Mesenchymal stem cell (in vitro differentiated cells and primary cell): ENCODE measurements around the gene NEK11.

ENCODE experiments used
- DNase-seq: peaks from one replicate; pipeline ENCODE4 v3.0.0-alpha.2; 2013
- H2AFZ ChIP-seq: one replicate; pipeline ENCODE4 v1.6.1; 2013; ENCODE audit warnings: low read depth, mild to moderate bottlenecking, control low read depth, inconsistent platforms, low read length, moderate library complexity
- H2AK5ac ChIP-seq: 2 replicates; pipeline ENCODE4 v1.6.1; 2013; ENCODE audit warnings: low read length, moderate library complexity, mild to moderate bottlenecking, inconsistent platforms; ENCODE audit not compliant: severe bottlenecking
- H2BK120ac ChIP-seq: one replicate; pipeline ENCODE4 v1.6.1; 2013; ENCODE audit warnings: low read depth, mild to moderate bottlenecking, inconsistent platforms, low read length, moderate library complexity
- H2BK12ac ChIP-seq, 2 experiments: one replicate each; pipeline ENCODE4 v1.6.1; 2013; ENCODE audit warnings: inconsistent platforms in 2 of 2, low read length in 2 of 2, mild to moderate bottlenecking in 2 of 2, moderate library complexity in 2 of 2, control low read depth in 1 of 2
- H2BK15ac ChIP-seq: one replicate; pipeline ENCODE4 v1.6.1; 2013; ENCODE audit warnings: mild to moderate bottlenecking, low read depth, inconsistent platforms; ENCODE audit not compliant: poor library complexity, severe bottlenecking
- H2BK5ac ChIP-seq: 2 replicates; pipeline ENCODE4 v1.6.1; 2013; ENCODE audit warnings: low read depth, mild to moderate bottlenecking, low read length, control low read depth, inconsistent platforms; ENCODE audit not compliant: poor library complexity, severe bottlenecking
- H3K14ac ChIP-seq, 2 experiments: one replicate each; pipeline ENCODE4 v1.6.1; 2013; ENCODE audit warnings: inconsistent platforms in 2 of 2, low read length in 2 of 2, control low read depth in 1 of 2, mild to moderate bottlenecking in 1 of 2, moderate library complexity in 1 of 2
- H3K18ac ChIP-seq, 2 experiments: one replicate each; pipeline ENCODE4 v1.6.1; 2013; ENCODE audit warnings: inconsistent platforms in 2 of 2, low read length in 2 of 2, control low read depth in 1 of 2, low read depth in 1 of 2, mild to moderate bottlenecking in 1 of 2
- H3K23ac ChIP-seq, 2 experiments: one replicate each; pipeline ENCODE4 v1.6.1; 2013; ENCODE audit warnings: inconsistent platforms in 2 of 2, low read length in 2 of 2, mild to moderate bottlenecking in 2 of 2, moderate library complexity in 2 of 2, control low read depth in 1 of 2
- H3K27ac ChIP-seq: 2 replicates; pipeline ENCODE4 v1.5.1; 2013; ENCODE audit warnings: mild to moderate bottlenecking, moderate library complexity, low read length, control low read depth, inconsistent platforms; ENCODE audit not compliant: poor library complexity, severe bottlenecking
- H3K27me3 ChIP-seq, 2 experiments: 2 replicates each; pipeline versions ENCODE4 v1.6.1 to v1.7.0; 2013; ENCODE audit warnings: low read length in 2 of 2, mild to moderate bottlenecking in 2 of 2, moderate library complexity in 2 of 2, control low read depth in 1 of 2, inconsistent platforms in 1 of 2; ENCODE audit not compliant: control insufficient read depth in 1 of 2, insufficient read depth in 1 of 2
- H3K36me3 ChIP-seq, 2 experiments: 2 replicates each; pipeline versions ENCODE4 v1.6.1 to v1.7.0; 2013; ENCODE audit warnings: low read length in 2 of 2, control low read depth in 1 of 2, inconsistent platforms in 1 of 2, low read depth in 1 of 2, mild to moderate bottlenecking in 1 of 2; ENCODE audit not compliant: insufficient read depth in 2 of 2, control insufficient read depth in 1 of 2
- H3K4ac ChIP-seq, 2 experiments: one replicate each; pipeline ENCODE4 v1.6.1; 2013; ENCODE audit warnings: inconsistent platforms in 2 of 2, low read length in 2 of 2, mild to moderate bottlenecking in 2 of 2, moderate library complexity in 2 of 2, control low read depth in 1 of 2, low read depth in 1 of 2
- H3K4me1 ChIP-seq: 2 replicates; pipeline ENCODE4 v1.6.1; 2013; ENCODE audit warnings: low read depth, low read length, control low read depth; ENCODE audit not compliant: control insufficient read depth, insufficient read depth
- H3K4me2 ChIP-seq: 2 replicates; pipeline ENCODE4 v1.6.1; 2013; ENCODE audit warnings: low read length, mild to moderate bottlenecking, inconsistent platforms; ENCODE audit not compliant: poor library complexity, severe bottlenecking
- H3K4me3 ChIP-seq, 2 experiments: 2 replicates each; pipeline versions ENCODE4 v1.5.1 to v1.7.0; 2013; ENCODE audit warnings: low read length in 2 of 2, mild to moderate bottlenecking in 2 of 2, control low read depth in 1 of 2, low read depth in 1 of 2; ENCODE audit not compliant: insufficient read depth in 1 of 2
- H3K79me1 ChIP-seq: replicated peaks from 2 replicates; pipeline ENCODE4 v1.6.1; 2013; ENCODE audit warnings: mild to moderate bottlenecking, control low read depth, low read length, inconsistent platforms; ENCODE audit not compliant: poor library complexity, severe bottlenecking
- H3K9ac ChIP-seq: 2 replicates; pipeline ENCODE4 v1.7.0; 2013; ENCODE audit warnings: mild to moderate bottlenecking, low read length, moderate library complexity
- H3K9me3 ChIP-seq: 2 replicates; pipeline ENCODE4 v1.7.0; 2013; ENCODE audit warnings: mild to moderate bottlenecking, low read length; ENCODE audit not compliant: control insufficient read depth
- H4K8ac ChIP-seq: one replicate; pipeline ENCODE4 v1.6.1; 2013; ENCODE audit warnings: inconsistent platforms, mild to moderate bottlenecking, low read length, moderate library complexity
- H4K91ac ChIP-seq: one replicate; pipeline ENCODE4 v1.6.1; 2013; ENCODE audit warnings: mild to moderate bottlenecking, low read length, inconsistent platforms
- WGBS: methylation state at CpG from one replicate; pipeline ENCODE4 v1.1.7; 2013; ENCODE audit warnings: mixed read lengths; 5-methylcytosine and 5-hydroxymethylcytosine counted together

The NEK11 gene

DNA sequence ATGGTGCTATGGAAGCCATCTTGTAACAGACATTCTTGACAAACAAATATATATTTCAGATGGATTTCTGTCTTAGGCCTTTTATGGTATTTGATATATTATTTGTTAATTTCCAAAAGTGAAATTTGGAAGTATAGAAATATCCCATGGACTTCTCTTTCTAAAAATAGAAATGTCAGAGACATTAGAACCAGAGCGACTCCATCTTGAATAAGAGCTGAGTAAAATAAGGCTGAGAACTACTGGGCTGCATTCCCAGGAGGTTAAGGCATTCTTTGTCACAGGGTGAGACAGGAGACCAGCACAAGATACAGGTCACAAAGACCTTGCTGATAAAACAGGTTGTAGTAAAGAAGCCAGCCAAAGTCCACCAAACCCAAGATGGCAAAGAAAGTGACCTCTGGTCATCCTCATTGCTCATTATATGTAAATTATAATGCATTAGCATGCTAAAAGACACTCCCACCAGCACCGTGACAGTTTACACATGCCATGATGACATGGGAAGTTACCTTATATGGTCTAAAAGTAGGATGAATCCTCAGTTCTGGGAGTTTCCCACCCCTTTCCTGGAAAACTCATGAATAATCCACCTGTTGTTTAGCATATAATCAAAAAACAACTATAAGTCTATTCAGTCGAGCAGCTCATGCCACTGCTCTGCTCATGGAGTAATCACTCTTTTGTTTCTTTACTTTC is 146.0 kb downstream of the NEK11 start:
- no peak overlapping the region for H2BK5ac ChIP-seq
- no peak overlapping the region for H2BK12ac ChIP-seq
- H3K9me3 ChIP-seq: no peaks in the 10 kb centered on the region
- H3K4me2 ChIP-seq: no peak overlapping the region
- no peak overlapping the region for H3K23ac ChIP-seq
- no peak overlapping the region for H2BK120ac ChIP-seq
- H3K18ac ChIP-seq: no peak overlapping the region
- peaks cover under 1 to 3% of the 10 kb centered on the region in 2 experiments for H3K36me3 ChIP-seq
- no peak for DNase-seq
- H3K27me3 ChIP-seq: no peaks in the 10 kb centered on the region
- no peak overlapping the region for H4K8ac ChIP-seq
- no peak overlapping the region for H2AK5ac ChIP-seq
- no peaks in the 10 kb centered on the region for H3K79me1 ChIP-seq
- peaks cover 2% of the 10 kb centered on the region for H3K4me1 ChIP-seq
- no peak overlapping the region for H2AFZ ChIP-seq
- no peak overlapping the region for H3K27ac ChIP-seq
- no peak overlapping the region for H3K14ac ChIP-seq
- no peak overlapping the region for H2BK15ac ChIP-seq
- no peak overlapping the region for H3K4me3 ChIP-seq
- H3K4ac ChIP-seq: no peak overlapping the region
- H3K9ac ChIP-seq: no peak overlapping the region
- 92% methylated on average over 3 of the region's 3 CpGs for WGBS
- H4K91ac ChIP-seq: no peak overlapping the region

DNA sequence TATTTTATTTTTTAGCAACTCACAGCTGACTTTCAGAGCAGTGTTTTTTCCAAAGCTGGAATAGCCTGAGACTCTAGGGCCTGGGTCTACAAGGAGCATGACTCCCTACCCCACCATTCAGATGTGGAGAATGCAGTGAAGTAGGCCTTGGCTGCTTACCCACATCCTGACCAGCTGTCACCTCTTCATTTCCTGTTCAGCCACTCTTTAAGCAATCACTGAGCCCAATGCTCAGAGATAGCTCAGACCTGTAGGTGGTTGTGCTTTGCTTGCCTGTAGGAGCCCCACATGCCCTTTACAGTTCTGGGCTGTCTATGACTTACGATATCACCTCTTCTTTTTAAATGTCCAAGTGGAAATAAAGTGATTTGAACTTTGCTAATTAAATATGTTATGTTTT is 148.1 kb downstream of the NEK11 start:
- Histone ChIP-seq H3K79me1 (no peaks in the 10 kb centered on the region), H2BK5ac (no peak overlapping the region), H3K9ac (no peak overlapping the region), H2BK120ac (no peak overlapping the region), H3K27ac (no peak overlapping the region), H3K4me3 (no peak overlapping the region), H2AK5ac (no peak overlapping the region), H3K4me2 (no peak overlapping the region), H3K14ac (no peak overlapping the region), H3K4ac (no peak overlapping the region), H3K27me3 (no peaks in the 10 kb centered on the region), H2BK12ac (no peak overlapping the region), H3K4me1 (peaks cover 4% of the 10 kb centered on the region), H2BK15ac (no peak overlapping the region), H3K9me3 (peaks cover 2% of the 10 kb centered on the region), H4K91ac (no peak overlapping the region), H3K23ac (no peak overlapping the region), H3K36me3 (peaks cover 3 to 4% of the 10 kb centered on the region in 2 experiments), H4K8ac (no peak overlapping the region), H3K18ac (no peak overlapping the region), H2AFZ (no peak overlapping the region)
- no CpG with 5 or more reads among the region's 1 CpG for WGBS
- DNase-seq: peak; percentile 2

DNA sequence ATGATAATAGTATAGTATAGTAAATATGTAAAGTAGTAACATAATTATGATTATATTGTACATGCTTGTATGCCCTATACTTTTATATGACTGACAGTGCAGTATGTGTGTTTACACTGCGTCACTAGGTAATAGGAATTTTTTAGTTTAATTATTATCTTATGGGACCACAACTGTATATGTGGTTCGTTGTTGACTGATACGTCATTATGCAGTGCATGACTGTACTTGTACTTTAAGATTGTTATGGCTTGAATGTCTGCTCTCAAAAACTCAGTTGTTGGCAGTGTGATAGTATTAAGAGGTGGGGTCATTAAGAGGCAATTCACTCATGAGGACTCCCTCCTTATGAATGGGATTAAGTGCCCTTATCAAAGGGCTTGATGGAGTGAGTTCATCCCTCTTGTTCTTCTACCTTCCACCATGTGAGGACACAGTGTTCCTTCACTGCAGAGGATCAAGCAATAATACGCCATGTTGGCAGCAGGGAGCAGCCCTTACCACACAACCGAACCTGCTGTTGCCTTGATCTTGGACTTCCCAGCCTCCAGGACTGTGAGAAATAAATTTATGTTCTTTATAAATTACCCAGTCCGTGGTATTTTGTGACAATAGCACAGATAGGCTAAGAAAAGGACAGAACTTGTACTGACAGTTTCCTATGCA is 152.2 kb downstream of the NEK11 start:
- Histone ChIP-seq H3K4me2 (no peak overlapping the region), H2BK15ac (no peak overlapping the region), H3K14ac (no peak overlapping the region), H3K4ac (no peak overlapping the region), H3K4me3 (no peak overlapping the region), H3K9me3 (peaks cover 5% of the 10 kb centered on the region), H2AFZ (no peak overlapping the region), H3K18ac (no peak overlapping the region), H2BK12ac (no peak overlapping the region), H3K79me1 (no peaks in the 10 kb centered on the region), H3K9ac (no peak overlapping the region), H3K27ac (no peak overlapping the region), H3K27me3 (no peaks in the 10 kb centered on the region), H4K91ac (no peak overlapping the region), H2AK5ac (no peak overlapping the region), H2BK5ac (no peak overlapping the region), H2BK120ac (no peak overlapping the region), H3K4me1 (peaks cover 4% of the 10 kb centered on the region), H4K8ac (no peak overlapping the region), H3K36me3 (peaks cover 0 to 4% of the 10 kb centered on the region in 2 experiments), H3K23ac (no peak overlapping the region)
- DNase-seq: no peak
- WGBS: 92% methylated on average over 5 of the region's 6 CpGs

DNA sequence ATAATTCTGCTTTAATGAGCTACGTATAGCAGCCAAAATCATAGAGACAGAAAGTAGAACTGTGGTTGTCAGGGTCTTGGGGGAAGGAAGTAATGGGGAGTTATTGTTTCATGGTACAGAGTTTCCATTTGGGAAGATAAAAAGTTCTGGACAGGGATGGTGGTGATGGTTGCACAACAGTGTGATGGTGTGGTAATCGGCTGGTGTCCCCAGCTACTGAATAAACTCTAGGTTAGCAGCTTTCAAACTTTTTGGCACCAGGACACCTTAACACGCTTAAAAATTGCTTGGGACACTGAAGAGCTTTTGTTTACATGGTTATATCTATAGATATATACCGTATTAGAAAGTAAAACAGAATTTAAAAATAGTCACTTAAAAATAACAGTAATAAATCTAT is 166.0 kb downstream of the NEK11 start:
- Histone ChIP-seq H2BK120ac (no peak overlapping the region), H3K27ac (no peak overlapping the region), H3K4me2 (no peak overlapping the region), H3K4ac (no peak overlapping the region), H3K27me3 (no peaks in the 10 kb centered on the region), H3K79me1 (no peaks in the 10 kb centered on the region), H3K9ac (no peak overlapping the region), H3K18ac (no peak overlapping the region), H2BK12ac (no peak overlapping the region), H2BK15ac (no peak overlapping the region), H3K14ac (no peak overlapping the region), H3K4me3 (no peak overlapping the region), H3K9me3 (no peaks in the 10 kb centered on the region), H2BK5ac (no peak overlapping the region), H4K8ac (no peak overlapping the region), H4K91ac (no peak overlapping the region), H2AFZ (no peak overlapping the region), H3K23ac (no peak overlapping the region), H3K4me1 (no peaks in the 10 kb centered on the region), H2AK5ac (no peak overlapping the region), H3K36me3 (no peaks in the 10 kb centered on the region)
- no peak for DNase-seq
- 99% methylated on average over 2 of the region's 4 CpGs for WGBS
